HG03571 (cell line): ENCODE results near the gene MAB21L1.

Source experiments
- ATAC-seq: cut with Tn5 transposase; IDR thresholded peaks from one replicate; pipeline ENCODE4 v1.9.1; 2021; ENCODE audit not compliant: unreplicated experiment

Gene MAB21L1

DNA sequence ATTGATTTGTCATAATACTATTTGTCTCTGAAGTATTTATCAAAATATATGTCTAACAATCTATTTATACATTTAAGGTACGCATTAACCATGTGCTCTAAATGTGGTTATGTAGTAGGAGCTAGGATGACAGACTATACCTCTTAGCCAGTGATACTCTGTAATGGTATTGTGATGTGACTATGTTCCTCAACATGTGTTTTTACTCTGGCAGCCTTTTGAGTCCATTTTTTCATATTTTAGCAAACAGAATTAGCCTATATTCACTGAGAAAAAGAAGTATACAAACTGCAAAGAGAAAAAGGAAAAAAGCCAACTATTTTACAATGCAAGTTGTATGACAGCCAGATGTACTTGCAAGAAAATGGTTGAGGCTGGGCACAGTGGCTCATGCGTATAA, 26.7 kb downstream of the MAB21L1 start:
- ATAC-seq = no peak

DNA sequence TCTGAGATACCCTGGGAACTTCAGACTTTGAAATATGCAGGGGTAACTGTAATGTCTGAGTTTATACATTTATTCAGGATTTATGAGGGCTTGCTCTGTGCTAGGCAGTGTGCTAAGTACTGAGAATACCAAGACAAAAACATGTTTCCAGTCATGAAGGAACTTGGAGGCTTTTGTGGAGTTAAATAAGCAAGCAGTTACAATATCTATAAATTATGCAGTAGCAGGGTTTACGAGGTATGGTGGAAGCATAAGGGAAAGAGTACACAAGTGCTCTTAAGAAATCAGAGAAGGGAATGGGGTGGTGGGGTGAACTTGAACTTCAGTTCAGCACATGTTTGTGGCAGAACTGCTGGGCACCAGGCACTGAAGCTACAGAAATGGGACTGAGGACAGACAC, 28.0 kb downstream of the MAB21L1 start:
- no peak for ATAC-seq
